GM18870 (cell line): ENCODE results near the gene FAM174C.
"Not testable (repeated sequence)": the region's sequence is repeated elsewhere in the genome, so short reads cannot be mapped to it uniquely, and the experiment has no call there.

Experiments
- ATAC-seq: cut with Tn5 transposase; IDR thresholded peaks from one replicate; pipeline ENCODE4 v1.9.1; 2021; ENCODE audit warnings: moderate library complexity; ENCODE audit not compliant: unreplicated experiment

Gene FAM174C

DNA sequence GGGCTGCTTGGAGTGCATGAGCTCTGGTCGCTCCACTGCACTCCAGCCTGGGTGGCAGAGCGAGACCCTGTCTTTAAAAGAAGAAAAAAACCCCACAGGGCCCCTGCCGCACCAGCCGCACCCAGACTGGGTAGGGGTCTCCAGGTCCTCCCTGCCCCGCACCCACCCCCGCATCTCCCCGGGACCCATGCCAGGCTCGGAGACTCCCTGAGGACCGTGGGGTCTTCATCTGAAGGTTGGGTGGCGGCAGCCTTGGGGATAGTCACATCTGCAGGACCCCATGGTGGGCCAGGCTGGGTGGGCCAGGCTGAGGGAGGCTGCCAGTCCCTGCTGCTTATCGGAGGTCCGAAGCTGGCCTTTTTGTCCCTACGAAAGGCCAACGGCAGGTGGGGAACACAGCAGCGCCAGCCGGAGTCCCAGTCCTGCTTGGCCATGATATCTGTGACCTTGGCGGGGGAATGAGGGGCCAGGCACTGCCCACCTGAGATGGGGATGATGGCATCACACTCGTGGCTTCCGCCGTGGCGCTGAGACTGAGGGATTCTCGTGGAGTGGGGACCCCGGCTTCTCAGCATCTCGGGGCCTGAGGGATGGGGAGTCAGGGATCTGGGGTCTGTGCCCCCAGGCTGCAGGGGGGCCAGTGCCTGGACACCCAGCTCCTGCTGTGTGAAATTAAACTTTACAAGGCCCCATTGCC is 21.4 kb downstream of the FAM174C start:
- no peak for ATAC-seq

GRCh38 chr19:1298235-1298634 is 22.9 kb downstream of the FAM174C start:
- no peak for ATAC-seq

DNA sequence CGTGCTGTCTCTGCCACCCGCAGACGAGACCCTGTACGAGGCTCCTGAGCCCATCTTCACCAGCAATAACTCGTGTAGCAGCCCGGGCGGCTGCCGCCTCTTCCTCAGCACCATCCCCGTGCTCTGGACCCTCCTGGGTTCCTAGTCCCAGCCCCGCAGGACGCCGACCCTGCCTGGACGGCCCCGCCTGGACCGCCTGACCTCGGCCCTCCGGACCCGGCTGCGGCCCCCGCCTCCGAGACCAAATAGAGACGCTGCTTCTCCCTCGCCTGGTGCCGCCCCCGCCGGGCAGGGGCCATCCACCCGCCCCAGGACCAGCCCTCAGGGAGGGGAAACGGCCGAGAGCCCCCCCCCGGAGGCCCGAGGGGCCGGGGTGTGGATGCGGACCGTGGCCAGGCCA is 24.5 kb downstream of the FAM174C start:
- ATAC-seq: no peak

- ATAC-seq: no peak
Measured at GRCh38 chr19:1300744-1301490, 25.6 kb downstream of the FAM174C start.

- ATAC-seq: no peak
Measured at GRCh38 chr19:1302533-1303239, 27.4 kb downstream of the FAM174C start.

- ATAC-seq: no peak
Measured at GRCh38 chr19:1304197-1304924, 29.0 kb downstream of the FAM174C start.

DNA sequence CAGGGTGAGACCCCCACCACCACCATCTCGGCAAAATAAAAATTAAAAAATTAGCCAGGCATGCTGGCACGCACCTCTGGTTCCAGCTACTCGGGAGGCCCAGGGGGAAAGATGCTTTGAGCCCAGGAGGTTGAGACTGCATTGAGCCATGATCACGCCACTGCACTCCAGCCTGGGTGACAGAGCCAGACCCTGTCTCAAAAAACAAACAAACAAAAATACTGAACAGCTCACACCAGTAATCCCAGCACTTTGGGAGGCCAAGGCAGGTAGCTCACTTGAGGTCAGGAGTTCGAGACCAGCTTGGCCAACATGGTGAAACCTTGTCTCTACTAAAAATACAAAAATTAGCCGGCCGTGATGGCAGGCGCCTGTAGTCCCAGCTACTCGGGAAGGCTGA is 30.0 kb downstream of the FAM174C start:
- not testable (repeated sequence) for ATAC-seq

- no peak for ATAC-seq
Measured at GRCh38 chr19:1307320-1307719, 32.0 kb downstream of the FAM174C start.

DNA sequence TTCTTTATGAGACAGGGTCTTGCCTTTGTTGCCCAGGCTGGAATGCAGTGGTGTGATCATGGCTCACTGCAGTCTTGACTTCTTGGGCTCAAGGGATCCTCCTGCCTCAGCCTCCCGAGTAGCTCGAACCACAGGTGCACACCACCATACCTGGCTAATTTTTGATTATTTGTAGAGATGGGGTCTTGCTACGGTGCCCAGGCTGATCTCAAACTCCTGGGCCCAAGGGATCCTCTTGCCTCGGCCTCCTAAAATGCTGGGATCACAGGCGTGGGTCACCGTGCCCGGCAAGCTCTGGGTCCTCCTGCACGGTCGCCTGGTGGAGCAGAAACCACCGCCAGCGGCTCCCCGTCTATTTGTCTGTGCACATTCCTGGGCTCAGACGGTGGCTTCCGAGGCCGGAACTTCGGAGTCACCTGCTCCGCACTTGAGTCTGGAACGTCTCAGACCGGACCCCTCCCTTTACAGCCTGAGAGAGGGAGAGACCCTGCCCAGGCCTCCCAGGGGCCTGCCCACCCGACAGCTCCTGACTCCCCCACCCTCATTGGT is 32.5 kb downstream of the FAM174C start:
- ATAC-seq: no peak

GRCh38 chr19:1308718-1309117 is 33.4 kb downstream of the FAM174C start:
- ATAC-seq: no peak

DNA sequence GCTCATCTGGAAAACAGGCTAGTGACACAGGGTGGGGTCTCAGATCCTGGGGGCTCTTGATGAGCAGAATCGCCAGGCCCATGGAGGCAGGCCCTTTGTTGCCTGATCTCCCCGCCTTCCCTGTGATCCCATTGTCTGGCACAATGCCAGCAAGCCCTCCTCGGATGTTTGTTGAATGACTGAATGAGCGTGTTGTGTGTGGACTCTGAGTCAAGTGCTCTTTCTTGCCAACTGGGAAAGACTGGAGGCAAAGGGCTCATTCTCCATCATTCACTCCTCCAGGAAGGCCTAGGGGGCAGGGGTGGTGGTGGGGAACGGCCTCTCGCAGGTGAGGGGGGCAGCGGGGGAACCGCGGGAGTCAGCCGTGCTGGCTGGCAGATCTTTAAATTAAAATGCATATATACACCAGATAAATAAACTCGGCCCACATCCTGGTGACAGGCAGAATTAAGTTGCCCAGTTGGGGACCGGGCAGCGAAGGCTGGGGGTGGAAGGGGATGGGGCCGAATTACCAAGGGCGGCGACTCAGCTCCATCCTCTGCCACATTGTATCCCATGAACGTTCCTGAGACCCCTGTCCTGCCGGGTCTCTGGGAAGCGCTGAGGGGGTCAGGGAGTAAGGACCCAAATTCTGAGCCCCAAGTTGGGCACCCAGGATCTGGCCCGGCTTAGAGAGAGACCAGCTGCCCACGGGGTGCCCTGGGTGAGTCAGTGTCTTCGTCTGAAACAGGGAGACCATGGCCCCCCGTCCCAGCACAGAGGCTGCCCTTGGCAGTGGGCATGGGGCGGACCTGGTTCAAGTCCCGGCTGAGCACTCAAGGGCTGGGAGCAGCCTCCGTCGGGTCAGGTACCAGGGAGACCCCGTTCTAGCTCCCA is 34.9 kb downstream of the FAM174C start:
- no peak for ATAC-seq

DNA sequence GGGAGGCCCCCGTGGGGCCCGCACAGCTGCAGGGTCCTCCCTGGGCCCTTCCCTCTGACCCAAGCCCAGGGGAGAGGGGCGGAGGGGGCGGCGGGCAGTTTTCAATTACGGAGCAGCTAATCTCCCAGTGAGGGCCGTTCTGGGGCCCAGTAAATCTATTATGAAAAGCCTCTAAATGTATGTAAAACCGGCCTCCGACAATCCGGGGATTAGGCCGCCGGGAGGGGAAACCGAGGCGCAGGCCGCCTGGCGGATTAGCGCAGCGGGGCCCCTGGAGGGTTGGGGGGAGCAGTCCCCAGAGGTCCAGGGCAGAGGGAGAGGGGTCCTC is 35.5 kb downstream of the FAM174C start:
- ATAC-seq: no peak

- no peak for ATAC-seq
Measured at GRCh38 chr19:1311543-1312091, 36.3 kb downstream of the FAM174C start.

DNA sequence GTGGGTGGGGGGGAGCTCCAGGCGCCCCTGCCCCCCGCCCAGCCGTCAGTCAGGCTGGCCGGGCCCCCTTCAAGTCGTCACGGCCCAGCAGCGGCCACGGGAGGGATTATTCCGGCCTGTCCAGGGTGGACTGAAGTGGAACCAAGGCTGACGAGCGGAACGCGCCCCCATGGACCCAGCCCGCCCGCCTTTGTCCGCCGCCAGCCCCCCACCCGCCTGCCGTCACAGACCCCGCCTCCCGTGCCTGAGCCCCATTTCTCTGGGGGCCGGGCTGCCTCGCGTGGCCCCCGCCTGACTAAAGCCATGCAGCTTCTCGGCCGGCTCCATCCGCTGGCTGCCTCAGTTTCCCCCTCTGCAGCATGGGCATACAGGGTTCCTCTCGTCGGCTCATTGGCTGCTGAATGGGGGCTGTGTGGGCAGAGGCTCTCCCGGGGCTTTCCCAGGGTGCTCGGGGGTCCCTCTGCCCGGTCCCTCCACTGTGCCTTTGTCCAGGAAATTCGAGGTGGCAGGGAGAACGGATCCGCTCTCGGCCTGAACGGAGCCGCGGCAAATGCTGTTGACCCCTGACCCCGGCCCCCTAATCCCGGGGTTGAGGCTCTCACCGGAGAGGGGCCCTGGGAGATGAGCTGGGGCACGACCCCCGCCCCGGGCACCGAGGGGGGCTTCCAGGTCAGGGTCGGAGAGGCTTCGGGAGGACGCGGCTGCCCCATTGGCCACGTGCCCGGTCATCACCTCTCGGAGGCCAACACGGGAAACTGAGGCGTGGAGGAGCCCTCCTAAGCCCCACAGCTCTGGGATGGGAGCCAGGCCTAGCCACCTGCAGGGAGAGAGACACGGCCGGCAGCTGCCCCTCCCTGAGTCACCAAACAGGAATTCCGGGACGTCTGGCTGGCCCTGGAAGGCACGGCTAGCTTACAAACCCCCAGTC is 37.7 kb downstream of the FAM174C start:
- no peak for ATAC-seq

- ATAC-seq: no peak
Measured at GRCh38 chr19:1313695-1314613, 38.6 kb downstream of the FAM174C start.

- no peak for ATAC-seq
Measured at GRCh38 chr19:1315470-1316166, 40.3 kb downstream of the FAM174C start.

DNA sequence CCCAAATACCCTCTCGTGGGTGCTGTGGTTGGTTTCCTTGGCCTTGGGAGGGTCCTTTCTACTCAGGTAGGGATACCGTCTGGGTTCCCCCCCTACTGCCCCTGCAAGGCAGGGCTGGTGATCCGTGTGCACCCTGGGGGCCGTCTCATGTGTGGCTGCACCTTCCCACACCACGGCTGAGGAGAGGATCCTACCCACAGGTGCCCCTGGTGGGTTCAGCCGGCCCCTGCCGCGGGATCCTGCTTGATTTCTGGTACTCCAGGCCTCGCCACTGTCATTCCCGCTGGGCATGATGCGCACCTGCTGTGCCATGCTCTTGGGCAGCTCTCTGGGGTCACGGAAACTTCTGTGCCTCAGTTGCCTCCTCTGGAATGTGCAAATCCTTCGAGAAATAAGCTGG is 41.1 kb downstream of the FAM174C start:
- ATAC-seq: no peak
